Neuronal stem cell (in vitro differentiated cells): Measurements from ENCODE around the gene NAB1.

Source experiments
- DNase-seq: peaks from one replicate; pipeline ENCODE4 v3.0.0-alpha.2; 2013; ENCODE audit warnings: low spot score
- H2AFZ ChIP-seq: one replicate; pipeline ENCODE4 v1.6.1; 2013; ENCODE audit warnings: mild to moderate bottlenecking, low read length, inconsistent platforms
- H2AK5ac ChIP-seq: 2 replicates; pipeline ENCODE4 v1.6.1; 2013; ENCODE audit warnings: low read depth, mild to moderate bottlenecking, inconsistent platforms, low read length, moderate library complexity, mixed read lengths
- H2BK120ac ChIP-seq: 2 replicates; pipeline ENCODE4 v1.6.1; 2013; ENCODE audit warnings: low read depth, mild to moderate bottlenecking, inconsistent platforms, low read length, moderate library complexity, mixed read lengths
- H2BK12ac ChIP-seq: one replicate; pipeline ENCODE4 v1.6.1; 2013; ENCODE audit warnings: low read length, inconsistent platforms
- H2BK15ac ChIP-seq: 2 replicates; pipeline ENCODE4 v1.6.1; 2013; ENCODE audit warnings: mild to moderate bottlenecking, low read length, inconsistent platforms, mixed read lengths
- H2BK5ac ChIP-seq: one replicate; pipeline ENCODE4 v1.6.1; 2013; ENCODE audit warnings: inconsistent platforms, mild to moderate bottlenecking, low read length, moderate library complexity
- H3K14ac ChIP-seq: one replicate; pipeline ENCODE4 v1.6.1; 2013; ENCODE audit warnings: low read length, inconsistent platforms
- H3K18ac ChIP-seq: 2 replicates; pipeline ENCODE4 v1.6.1; 2013; ENCODE audit warnings: low read length, inconsistent platforms
- H3K23ac ChIP-seq: 2 replicates; pipeline ENCODE4 v1.6.1; 2013; ENCODE audit warnings: low read depth, mild to moderate bottlenecking, mixed read lengths, low read length, inconsistent platforms; ENCODE audit not compliant: poor library complexity
- H3K27ac ChIP-seq: replicated peaks from 3 replicates; pipeline ENCODE4 v1.5.1; 2013; ENCODE audit warnings: low read length, inconsistent platforms
- H3K27me3 ChIP-seq, 3 experiments: 2 replicates each; pipeline ENCODE4 v1.6.1; 2013; ENCODE audit warnings: low read length in 3 of 3, mild to moderate bottlenecking in 2 of 3, inconsistent platforms in 1 of 3, low read depth in 1 of 3, mixed read lengths in 1 of 3, moderate library complexity in 1 of 3; ENCODE audit not compliant: control insufficient read depth in 3 of 3, insufficient read depth in 3 of 3
- H3K36me3 ChIP-seq, 2 donors: replicated peaks in 1 of 2; 2 replicates each; pipeline ENCODE4 v1.6.1; 2013; ENCODE audit warnings: low read length in 2 of 2; ENCODE audit not compliant: control insufficient read depth in 2 of 2, insufficient read depth in 2 of 2
- H3K4ac ChIP-seq: 2 replicates; pipeline ENCODE4 v1.6.1; 2013; ENCODE audit warnings: inconsistent platforms, mild to moderate bottlenecking, low read length, moderate library complexity
- H3K4me1 ChIP-seq, 2 donors: 1 replicate in 1 of 2; 2 replicates in 1 of 2; pipeline ENCODE4 v1.6.1; 2013; ENCODE audit warnings: low read length in 2 of 2, low read depth in 1 of 2; ENCODE audit not compliant: control insufficient read depth in 2 of 2, insufficient read depth in 1 of 2
- H3K4me2 ChIP-seq: one replicate; pipeline ENCODE4 v1.6.1; 2013; ENCODE audit warnings: mild to moderate bottlenecking, low read length, inconsistent platforms; ENCODE audit not compliant: insufficient read depth, poor library complexity, severe bottlenecking
- H3K4me3 ChIP-seq, 2 donors: 2 replicates each; pipeline ENCODE4 v1.5.1; 2013; ENCODE audit warnings: low read length in 2 of 2, mild to moderate bottlenecking in 2 of 2, inconsistent platforms in 1 of 2, moderate library complexity in 1 of 2
- H3K79me1 ChIP-seq: one replicate; pipeline ENCODE4 v1.6.1; 2013; ENCODE audit warnings: low read depth, mild to moderate bottlenecking, inconsistent platforms, low read length, moderate library complexity
- H3K9ac ChIP-seq: one replicate; pipeline ENCODE4 v1.6.1; 2013; ENCODE audit warnings: mild to moderate bottlenecking, low read depth, low read length, inconsistent platforms; ENCODE audit not compliant: poor library complexity
- H3K9me3 ChIP-seq, 2 donors: replicated peaks in 1 of 2; 2 replicates each; pipeline versions ENCODE3 to v1.6.1; 2013; ENCODE audit warnings: low read length in 2 of 2, mild to moderate bottlenecking in 2 of 2, inconsistent platforms in 1 of 2, low read depth in 1 of 2, mixed read lengths in 1 of 2, moderate library complexity in 1 of 2; ENCODE audit not compliant: control insufficient read depth in 2 of 2, insufficient read depth in 1 of 2
- H4K8ac ChIP-seq: one replicate; pipeline ENCODE4 v1.6.1; 2013; ENCODE audit warnings: low read depth, mild to moderate bottlenecking, inconsistent platforms, low read length, moderate library complexity
- H4K91ac ChIP-seq: one replicate; pipeline ENCODE4 v1.6.1; 2013; ENCODE audit warnings: low read length, low read depth, mild to moderate bottlenecking, inconsistent platforms; ENCODE audit not compliant: poor library complexity
- WGBS, 2 donors: extraction: QIAGEN DNeasy Blood & Tissue Kit; methylation state at CpG; one replicate each; pipeline ENCODE4 v1.1.7; 2013; ENCODE audit warnings: missing lambda C conversion rate in 2 of 2, mixed read lengths in 1 of 2; ENCODE audit not compliant: insufficient read length in 2 of 2, insufficient replicate concordance in 1 of 2; ENCODE audit errors: extremely low coverage in 2 of 2; 5-methylcytosine and 5-hydroxymethylcytosine counted together

The NAB1 gene

DNA sequence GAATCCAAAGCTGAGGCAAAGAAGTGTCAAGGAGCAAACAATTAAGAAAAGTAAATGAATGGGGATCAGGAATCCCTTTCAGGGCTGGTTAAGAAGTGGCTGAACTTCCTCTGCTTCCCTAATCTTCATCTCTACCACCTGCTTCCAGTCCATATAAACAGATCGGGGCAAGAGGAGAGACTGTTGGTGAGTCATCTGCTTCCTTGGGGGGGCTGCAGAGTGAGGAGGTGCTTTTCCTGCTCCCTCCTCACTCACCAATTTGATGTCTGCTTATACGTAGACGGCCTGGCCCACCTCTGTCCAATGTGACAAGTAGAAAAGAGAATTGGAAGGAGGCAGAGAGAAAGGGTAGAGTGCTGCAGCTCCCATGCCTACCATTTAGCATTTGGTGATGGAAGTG, 68.4 kb downstream of the NAB1 start:
- Histone ChIP-seq H3K4me1 (no peaks in the 10 kb centered on the region), H2BK120ac (no peak overlapping the region), H3K14ac (no peak overlapping the region), H3K9me3 (no peaks in the 10 kb centered on the region), H3K4me2 (no peak overlapping the region), H2BK15ac (no peak overlapping the region), H3K36me3 (no peaks in the 10 kb centered on the region), H3K4ac (no peak overlapping the region), H3K4me3 (no peak overlapping the region), H3K27ac (no peak overlapping the region), H3K79me1 (no peaks in the 10 kb centered on the region), H4K8ac (no peak overlapping the region), H4K91ac (no peak overlapping the region), H2BK5ac (no peak overlapping the region), H2BK12ac (no peak overlapping the region), H2AK5ac (no peak overlapping the region), H3K23ac (no peak overlapping the region), H3K18ac (peak overlapping the region; percentile 44), H2AFZ (no peak overlapping the region), H3K9ac (no peak overlapping the region), H3K27me3 (no peaks in the 10 kb centered on the region)
- no peak for DNase-seq
- WGBS, 2 donors, result no CpG with 5 or more reads among the region's 3 CpGs

DNA sequence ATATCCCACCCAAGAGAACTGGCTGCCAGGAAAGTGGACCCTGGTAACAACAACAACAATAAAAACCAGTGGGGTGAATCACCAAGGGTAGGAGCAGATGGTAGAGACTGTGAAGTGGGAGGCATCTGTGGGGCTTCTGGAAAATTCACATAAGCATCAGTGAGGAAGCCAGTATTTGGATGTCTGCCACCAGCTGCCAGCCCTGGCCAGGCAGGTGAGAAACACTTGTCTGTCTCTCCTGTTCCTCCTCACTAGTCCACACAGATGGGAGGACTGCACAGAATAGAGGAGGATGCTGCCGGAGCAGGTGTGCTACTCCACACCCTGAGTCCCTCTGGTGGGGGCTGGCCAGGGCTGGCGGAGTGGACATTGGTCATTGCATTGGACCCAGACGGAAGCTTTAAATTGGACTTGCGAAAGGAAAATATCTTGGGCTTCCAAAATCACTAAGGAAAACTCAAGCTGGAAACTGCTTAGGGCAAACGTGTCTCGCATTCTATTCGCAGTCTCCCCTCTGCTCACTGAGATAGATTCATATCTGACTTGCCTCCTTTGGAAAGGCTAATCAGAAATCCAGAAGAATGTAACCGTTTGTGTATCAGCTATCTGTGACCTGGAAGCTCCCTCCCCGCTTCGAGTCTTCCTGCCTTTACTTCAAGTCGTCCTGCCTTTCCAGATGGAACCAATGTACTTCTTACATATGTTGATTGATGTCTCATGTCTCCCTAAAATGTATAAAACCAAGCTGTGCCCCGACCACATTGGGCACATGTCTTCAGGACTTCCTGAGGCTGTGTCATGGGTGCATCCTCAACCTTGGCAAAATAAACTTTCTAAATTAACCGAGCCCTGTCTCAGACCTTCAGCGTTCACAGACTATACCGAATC, 69.1 kb downstream of the NAB1 start:
- Histone ChIP-seq H3K18ac (no peak overlapping the region), H3K4me1 (no peaks in the 10 kb centered on the region), H3K4me3 (no peak overlapping the region), H3K4me2 (no peak overlapping the region), H3K27me3 (no peaks in the 10 kb centered on the region), H3K36me3 (no peaks in the 10 kb centered on the region), H2BK15ac (no peak overlapping the region), H2BK120ac (no peak overlapping the region), H2AFZ (no peak overlapping the region), H2AK5ac (no peak overlapping the region), H3K9me3 (no peaks in the 10 kb centered on the region), H3K14ac (no peak overlapping the region), H3K27ac (no peak overlapping the region), H2BK5ac (no peak overlapping the region), H3K23ac (no peak overlapping the region), H3K4ac (no peak overlapping the region), H3K9ac (no peak overlapping the region), H4K91ac (no peak overlapping the region), H2BK12ac (no peak overlapping the region), H4K8ac (no peak overlapping the region), H3K79me1 (no peaks in the 10 kb centered on the region)
- no peak for DNase-seq
- WGBS, 2 donors, result no CpG with 5 or more reads among the region's 15 CpGs

DNA sequence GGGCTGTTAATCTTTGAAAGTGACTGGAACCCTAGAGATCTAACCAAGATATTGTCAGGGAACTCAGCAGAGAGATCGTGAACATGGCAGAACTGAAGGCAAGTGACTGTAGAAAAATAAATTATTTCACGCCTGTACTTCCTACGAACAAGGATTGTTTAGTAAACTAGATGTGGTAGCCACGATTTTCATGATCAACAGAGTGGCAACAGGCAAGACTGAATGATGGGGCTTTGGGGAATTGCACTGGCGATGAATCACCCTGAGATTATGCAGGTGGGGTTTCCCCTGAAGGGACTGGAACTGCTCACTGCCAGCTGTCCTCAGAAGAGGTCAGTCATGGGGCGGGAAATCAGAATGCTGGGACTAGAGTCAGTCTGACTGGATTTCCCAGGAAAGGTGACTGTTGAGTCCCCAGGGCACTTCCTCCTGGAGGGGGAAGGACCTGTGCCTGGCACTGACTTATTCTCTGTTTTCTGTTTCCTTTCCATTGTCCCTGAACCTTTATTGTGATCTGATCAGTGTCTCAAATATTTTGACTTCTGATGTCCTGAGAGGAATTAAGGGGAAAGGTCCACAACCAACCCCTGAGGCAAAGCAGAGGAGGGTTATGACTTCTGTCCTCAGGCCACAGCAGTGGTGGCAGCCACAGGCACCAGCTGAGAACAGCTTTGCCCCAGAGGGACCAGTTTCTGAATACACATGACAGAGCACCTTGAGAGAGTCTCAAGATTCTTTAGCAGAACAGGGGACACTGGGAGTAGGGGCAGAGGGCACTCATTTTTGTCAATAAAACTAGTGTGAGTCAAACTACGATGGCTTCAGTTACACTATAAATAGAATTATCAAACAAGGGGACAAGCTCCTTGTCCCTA, 70.0 kb downstream of the NAB1 start:
- Histone ChIP-seq H3K14ac (no peak overlapping the region), H2AK5ac (no peak overlapping the region), H3K18ac (no peak overlapping the region), H3K27me3 (no peaks in the 10 kb centered on the region), H2BK12ac (no peak overlapping the region), H3K4me3 (no peak overlapping the region), H2BK15ac (no peak overlapping the region), H3K23ac (no peak overlapping the region), H3K4ac (no peak overlapping the region), H3K4me1 (no peaks in the 10 kb centered on the region), H3K27ac (no peak overlapping the region), H3K9me3 (no peaks in the 10 kb centered on the region), H3K9ac (no peak overlapping the region), H2BK120ac (no peak overlapping the region), H4K91ac (no peak overlapping the region), H3K79me1 (no peaks in the 10 kb centered on the region), H3K36me3 (no peaks in the 10 kb centered on the region), H3K4me2 (no peak overlapping the region), H4K8ac (no peak overlapping the region), H2BK5ac (no peak overlapping the region), H2AFZ (no peak overlapping the region)
- WGBS, 2 donors, result no CpG with 5 or more reads among the region's 7 CpGs
- DNase-seq, result no peak

DNA sequence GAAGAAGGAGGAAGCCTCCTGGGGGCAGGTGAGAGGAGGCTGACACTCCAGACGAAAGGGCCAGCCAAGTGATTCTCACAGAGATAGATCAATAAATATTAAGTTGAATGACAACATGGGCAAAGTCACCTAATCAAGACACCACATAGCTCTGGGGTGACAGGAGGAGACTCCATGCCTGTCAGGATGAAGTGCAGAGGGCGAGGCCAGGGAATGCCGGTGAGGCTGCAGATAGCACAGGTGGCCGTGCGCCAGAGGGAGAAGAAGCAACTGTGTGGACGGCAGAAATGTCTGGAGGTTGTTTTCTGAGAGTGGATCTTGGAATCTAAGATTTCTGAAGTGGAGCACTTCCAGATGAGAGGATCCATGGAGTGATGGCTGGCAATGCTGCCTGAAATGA, 71.4 kb downstream of the NAB1 start:
- WGBS, 2 donors, result no CpG with 5 or more reads among the region's 6 CpGs
- H2BK5ac ChIP-seq, result no peak overlapping the region

More for the DNA sequence above, 71.4 kb downstream of the NAB1 start:
- no peak overlapping the region for H3K4me2 ChIP-seq
- H3K4ac ChIP-seq, result no peak overlapping the region
- no peak overlapping the region for H3K4me3 ChIP-seq
- no peaks in the 10 kb centered on the region for H3K4me1 ChIP-seq
- no peak overlapping the region for H3K9ac ChIP-seq
- no peaks in the 10 kb centered on the region for H3K79me1 ChIP-seq
- no peak overlapping the region for H3K27ac ChIP-seq
- no peaks in the 10 kb centered on the region for H3K9me3 ChIP-seq
- H4K8ac ChIP-seq, result no peak overlapping the region
- H3K18ac ChIP-seq, result peak overlapping the region; percentile 4
- no peak overlapping the region for H2BK12ac ChIP-seq
- no peak overlapping the region for H2AFZ ChIP-seq
- no peak overlapping the region for H3K14ac ChIP-seq
- H3K36me3 ChIP-seq, result no peaks in the 10 kb centered on the region
- no peak overlapping the region for H3K23ac ChIP-seq
- no peaks in the 10 kb centered on the region for H3K27me3 ChIP-seq
- H2BK15ac ChIP-seq, result no peak overlapping the region
- no peak overlapping the region for H2AK5ac ChIP-seq
- H4K91ac ChIP-seq, result no peak overlapping the region
- H2BK120ac ChIP-seq, result no peak overlapping the region
- DNase-seq, result no peak
